GM21717 (cell line): ENCODE results near the gene CTXN3.

Experiments used
- ATAC-seq: cut with Tn5 transposase; IDR thresholded peaks from one replicate; pipeline ENCODE4 v1.9.1; 2021; ENCODE audit warnings: mild to moderate bottlenecking, moderate library complexity; ENCODE audit not compliant: unreplicated experiment

CTXN3 gene

DNA sequence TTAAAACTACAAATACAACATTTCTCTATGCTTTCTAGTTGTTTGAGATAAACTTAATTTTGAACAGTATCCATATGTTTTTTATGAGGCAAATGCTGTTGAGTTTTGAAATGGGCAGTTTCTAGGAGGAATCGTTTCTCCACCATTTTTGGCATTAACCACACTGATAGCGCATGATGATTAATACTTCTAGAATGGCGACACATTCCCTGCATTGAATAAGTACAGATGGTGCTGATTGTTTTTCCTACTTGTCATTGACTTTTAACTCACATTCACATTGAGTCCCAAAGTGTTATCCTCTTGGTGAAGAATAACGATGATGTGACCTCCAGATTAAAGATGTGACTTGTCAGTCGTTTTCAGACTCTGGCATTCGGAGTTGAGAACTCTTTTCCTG lies 47.8 kb downstream of the CTXN3 start:
- ATAC-seq: no peak

DNA sequence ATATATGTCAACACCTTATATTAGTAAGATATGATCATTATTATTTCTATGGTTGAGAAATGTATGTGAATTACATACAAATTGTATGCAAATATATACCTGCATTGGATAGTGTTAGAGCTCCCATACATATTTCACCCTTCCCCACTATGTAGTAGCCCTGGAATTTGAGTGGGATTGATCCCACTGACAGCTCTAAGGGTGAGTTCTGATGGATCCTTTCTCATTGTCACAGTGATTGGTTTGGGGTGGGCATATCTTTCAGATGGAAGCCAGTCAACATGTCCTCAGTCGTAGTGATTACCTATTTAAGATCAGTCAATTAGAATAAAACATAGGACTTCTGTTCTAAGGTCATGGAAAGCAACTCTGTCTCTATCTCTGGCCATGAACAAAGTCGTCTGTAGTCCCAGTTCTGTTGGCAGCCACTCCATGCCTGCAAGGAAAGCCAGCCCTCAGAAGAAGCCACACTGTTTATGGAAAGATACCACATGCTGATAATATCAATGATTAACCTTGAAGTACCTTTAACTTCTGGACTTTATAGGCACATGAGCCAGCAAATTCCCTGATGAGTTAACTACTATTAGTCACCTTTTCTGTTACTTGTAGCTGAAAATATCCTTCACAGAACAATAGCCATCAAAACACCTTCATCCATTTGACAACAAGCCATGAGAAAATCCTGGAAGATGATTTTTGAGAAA lies 49.2 kb downstream of the CTXN3 start:
- ATAC-seq: no peak

DNA sequence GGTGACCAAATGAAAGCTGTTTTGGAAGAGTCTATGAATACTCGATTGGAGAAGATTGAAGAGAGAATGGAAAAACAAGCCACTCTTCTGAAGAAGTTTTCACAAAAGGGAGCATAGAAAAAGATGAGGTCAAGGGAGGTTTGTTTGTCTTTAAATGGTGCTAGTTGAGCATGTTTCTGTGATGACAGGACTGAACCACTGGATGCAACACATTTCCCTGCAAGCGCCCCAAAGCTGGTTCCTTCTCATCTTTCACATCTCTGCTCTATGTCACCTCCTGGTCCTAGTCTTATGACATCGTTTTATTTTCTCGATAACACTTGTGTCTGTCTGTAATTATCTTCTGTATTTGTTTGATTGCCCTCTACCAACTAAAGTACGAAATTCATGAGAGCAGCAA lies 50.5 kb downstream of the CTXN3 start:
- ATAC-seq: no peak

DNA sequence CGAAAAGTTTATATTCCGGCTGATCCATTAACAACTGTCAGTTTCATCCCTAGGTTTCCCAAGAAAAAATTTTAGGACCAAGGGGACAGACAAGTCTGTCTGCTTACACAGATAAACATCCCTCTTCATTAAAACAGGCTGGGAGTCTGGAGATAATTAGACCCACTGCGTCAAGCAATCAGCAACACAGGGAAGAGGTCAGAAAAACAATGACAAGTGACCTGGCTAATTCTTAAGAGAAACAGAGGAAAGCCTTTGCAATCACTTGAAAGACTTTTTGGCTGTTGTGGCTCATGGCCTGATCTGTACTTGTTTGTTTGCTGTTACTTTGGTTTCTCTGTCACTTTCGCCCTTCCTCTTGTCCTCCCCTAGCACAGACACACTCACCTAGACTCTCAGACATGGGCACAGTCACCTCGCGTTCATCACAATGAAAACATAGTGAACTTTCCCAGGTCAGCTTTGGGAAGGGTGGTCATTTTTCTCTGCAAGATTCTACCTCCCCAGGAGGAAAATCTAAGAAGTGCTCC lies 51.4 kb downstream of the CTXN3 start:
- no peak for ATAC-seq

DNA sequence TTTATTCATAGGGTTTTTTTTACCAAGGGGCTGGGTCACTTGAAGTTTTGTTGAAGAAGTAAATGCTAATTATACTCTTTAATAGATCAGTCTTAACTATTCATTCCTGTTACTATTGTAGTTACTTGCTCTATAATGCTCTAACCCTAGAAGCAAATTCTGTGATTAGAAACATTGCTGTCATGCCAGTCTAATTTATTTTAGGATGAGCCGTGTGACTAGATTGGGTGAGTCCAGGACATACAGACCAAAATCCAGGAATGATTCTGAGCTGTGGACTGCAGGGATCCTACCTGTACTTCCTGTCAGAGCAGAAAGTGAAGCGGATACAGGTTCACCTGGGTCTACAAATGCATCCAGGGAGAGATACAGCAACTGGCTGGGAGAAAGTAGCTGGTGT lies 53.6 kb downstream of the CTXN3 start:
- ATAC-seq: no peak

DNA sequence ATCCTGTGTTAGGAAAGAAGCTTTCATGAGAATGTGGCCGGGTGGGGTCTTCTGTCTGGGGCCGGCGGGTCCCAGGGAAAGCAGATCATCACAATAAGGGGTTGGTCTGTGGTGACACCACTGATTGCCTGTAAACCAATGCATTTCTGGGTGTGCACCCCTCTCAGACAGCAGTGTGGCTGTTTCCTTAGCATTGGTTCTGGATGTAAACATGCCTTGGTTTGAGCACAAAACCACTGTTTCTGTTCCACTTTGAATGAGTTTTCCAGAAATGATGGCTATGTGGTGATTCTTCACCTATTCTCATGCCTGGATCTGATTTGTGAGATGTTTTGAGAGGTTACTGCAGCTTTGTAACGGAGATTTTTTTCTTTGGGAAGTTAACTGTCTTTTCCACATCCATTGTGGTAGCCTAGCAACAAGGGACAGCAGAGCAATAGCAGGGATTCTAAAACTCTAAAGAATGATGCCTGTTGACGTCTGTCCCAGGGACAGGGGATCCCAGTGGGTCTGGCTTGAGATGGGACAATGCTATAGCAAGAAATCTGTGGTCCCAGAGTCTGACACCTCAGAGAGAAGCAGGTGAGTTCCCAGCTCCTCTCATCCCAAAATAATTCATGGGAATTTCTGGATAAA lies 54.2 kb downstream of the CTXN3 start, which contains the start of gene CCDC192:
Gene CCDC192, plus strand, starts transcription at position 466 of the 636 bp plus-strand sequence. Its CDS starts 55 bp downstream, at position 521.
- ATAC-seq: no peak

DNA sequence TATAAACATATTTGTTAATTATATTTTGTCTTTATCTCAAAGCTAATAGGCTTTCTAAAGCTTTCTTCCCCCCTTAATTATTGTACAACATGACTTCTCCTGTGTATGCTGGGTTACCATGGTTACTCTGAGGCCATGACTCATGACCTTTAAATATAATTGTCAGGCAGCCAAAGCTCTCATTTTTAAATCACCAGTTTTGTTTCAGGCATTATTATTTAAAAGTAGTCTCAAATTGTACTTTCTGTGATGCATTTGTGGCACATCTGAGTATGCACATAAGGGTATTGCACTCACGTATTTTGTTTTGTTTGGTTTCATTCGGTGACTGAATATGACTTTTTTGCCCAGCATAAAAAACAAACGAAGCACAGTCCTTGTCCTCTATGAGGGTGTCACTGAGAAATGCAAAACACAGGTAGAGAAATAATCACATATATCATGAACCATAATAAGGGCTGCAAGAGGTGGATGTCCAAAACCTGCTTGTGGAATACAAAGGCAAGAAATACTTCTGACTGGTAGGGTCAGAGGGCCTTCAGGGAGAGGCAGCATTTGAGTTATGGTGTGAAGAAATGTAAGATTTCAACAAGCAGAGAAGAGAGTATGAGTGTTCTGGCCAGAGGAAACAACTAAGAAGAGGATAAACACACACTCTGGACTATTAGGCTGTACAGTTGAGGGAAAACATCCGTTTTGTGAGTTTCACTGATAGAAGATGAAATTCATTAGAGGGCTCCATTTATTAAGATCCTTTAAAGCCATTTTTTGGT lies 56.4 kb downstream of the CTXN3 start:
- no peak for ATAC-seq

DNA sequence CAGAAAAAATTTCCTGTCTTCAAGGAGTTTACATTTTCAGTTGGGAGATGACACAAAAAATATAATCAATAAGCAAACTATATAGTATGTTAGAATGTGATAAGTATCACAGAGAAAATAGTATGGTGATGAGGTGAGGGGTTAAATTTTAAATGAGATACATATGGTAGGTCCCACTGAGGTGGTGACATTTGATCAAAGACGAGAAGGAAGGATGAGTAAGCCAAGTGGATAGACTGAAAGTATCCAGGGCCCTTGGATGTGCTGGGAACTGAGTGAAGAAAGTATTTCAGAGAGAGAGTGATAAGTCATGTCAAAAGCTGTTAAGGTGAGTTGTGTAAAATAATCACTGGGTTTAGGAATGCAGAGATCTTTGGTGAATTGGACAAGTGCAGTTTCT lies 57.8 kb downstream of the CTXN3 start:
- ATAC-seq: no peak

DNA sequence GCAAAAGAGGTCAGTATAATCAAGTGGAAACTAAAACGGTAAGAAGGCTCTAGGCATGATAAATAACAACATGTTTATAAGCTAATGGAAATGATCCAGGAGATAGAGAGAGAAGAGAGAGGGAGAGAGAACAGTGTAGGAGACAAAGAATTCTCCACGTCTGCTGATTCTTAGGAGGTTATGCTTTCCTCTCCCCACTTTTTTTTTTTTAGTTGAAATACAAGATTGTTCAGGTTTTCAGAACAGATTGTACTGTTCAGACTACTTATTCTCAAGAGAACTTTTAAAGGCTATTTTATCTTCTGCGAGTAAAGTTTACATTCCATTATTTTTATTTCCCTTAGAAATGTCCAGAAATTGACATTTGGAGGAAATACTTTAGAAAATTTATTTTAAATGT lies 58.3 kb downstream of the CTXN3 start:
- ATAC-seq: no peak
